ENCODE measurements around the gene BASP1. TPM values are rescaled to one million over a fixed set of nuclear protein-coding genes. Genes with fewer than 3 reads are reported as not detected.

The BASP1 gene
- total and polyA plus RNA-seq, 10 of the 15 experiments (the other 5 are each of a cell fraction or from before 2014, with no cell fraction given), result 27.3 to 190 (median 102) TPM

DNA sequence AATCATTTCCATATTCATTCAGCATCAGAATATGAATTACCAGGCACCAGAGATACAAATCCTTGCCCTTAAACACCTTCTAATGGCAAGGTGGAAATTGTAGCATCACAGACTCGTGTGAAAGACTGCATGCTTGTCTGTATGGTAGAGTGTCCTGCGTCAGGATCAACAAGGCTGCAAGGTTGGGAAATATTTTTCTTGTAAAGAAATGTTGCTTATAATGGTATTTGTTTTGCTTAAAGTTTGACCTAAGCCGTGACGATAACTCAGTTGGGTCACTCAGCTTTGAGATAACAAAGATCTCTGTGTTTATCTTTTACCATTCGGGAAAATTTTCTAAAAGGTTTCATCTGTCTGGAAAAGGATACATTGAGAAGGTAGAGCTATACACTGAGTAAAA lies 87.6 kb downstream of the BASP1 start (continued):
- TF ChIP-seq PBX3 (IDR thresholded peaks at IDR 0.05; ENCODE audit: insufficient replicate concordance, low read depth, low read length), result no peak
- TF ChIP-seq POU2F2 (IDR thresholded peaks at IDR 0.05; ENCODE audit: borderline replicate concordance, low read depth, low read length), result no peak
- TF ChIP-seq CUX1 (IDR thresholded peaks at IDR 0.05; ENCODE audit: insufficient replicate concordance, low read depth, low read length), result no peak
- TF ChIP-seq MAX (IDR thresholded peaks at IDR 0.05; ENCODE audit: low read depth, low read length), result no peak
- TF ChIP-seq RUNX3 (IDR thresholded peaks at IDR 0.05; ENCODE audit: low read length), result no peak
- TF ChIP-seq BCL11A (IDR thresholded peaks at IDR 0.05; ENCODE audit: low read depth, low read length), result no peak
- no peak for TF ChIP-seq MYB (IDR thresholded peaks at IDR 0.05; ENCODE audit: borderline replicate concordance, low read depth, low read length)
- no peak for TF ChIP-seq SPI1 (IDR thresholded peaks at IDR 0.05; ENCODE audit: borderline replicate concordance, insufficient read depth, low read depth, low read length)
- TF ChIP-seq SIX5 (IDR thresholded peaks at IDR 0.05; ENCODE audit: low read depth, low read length, severe bottlenecking), result no peak
